Measurements from ENCODE around the gene UVRAG. TPM values are rescaled to one million over a fixed set of nuclear protein-coding genes. Genes with fewer than 3 reads are reported as not detected.

The UVRAG gene
- total RNA-seq, 1 donor from 2014 or later, result 20.7 TPM

DNA sequence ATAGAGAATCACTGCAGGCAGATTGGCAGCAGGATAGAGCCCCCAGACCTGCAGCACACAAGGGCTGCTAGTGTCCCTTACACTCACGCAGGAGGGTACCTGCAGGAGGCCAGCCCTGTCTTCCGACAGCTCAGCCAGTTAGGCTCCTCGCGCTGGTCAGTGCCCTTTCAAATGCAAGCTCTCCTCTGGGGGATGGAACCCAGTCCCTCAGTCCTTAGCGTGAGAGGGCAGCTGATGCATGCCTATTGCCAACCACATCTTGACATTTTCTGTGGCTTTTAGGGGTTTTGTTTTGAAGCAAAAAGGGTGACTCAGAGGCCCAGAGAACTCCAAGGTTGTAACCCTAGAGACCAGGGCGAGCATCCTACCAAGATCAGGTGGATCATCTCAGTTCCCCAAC lies 351.3 kb downstream of the UVRAG start:
- TF ChIP-seq, protein P1, sequence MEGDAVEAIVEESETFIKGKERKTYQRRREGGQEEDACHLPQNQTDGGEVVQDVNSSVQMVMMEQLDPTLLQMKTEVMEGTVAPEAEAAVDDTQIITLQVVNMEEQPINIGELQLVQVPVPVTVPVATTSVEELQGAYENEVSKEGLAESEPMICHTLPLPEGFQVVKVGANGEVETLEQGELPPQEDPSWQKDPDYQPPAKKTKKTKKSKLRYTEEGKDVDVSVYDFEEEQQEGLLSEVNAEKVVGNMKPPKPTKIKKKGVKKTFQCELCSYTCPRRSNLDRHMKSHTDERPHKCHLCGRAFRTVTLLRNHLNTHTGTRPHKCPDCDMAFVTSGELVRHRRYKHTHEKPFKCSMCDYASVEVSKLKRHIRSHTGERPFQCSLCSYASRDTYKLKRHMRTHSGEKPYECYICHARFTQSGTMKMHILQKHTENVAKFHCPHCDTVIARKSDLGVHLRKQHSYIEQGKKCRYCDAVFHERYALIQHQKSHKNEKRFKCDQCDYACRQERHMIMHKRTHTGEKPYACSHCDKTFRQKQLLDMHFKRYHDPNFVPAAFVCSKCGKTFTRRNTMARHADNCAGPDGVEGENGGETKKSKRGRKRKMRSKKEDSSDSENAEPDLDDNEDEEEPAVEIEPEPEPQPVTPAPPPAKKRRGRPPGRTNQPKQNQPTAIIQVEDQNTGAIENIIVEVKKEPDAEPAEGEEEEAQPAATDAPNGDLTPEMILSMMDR (conservative IDR thresholded peaks at IDR 0.05), result no peak
- no peak for DNase-seq (ENCODE audit: extremely low spot score, unreplicated experiment)

DNA sequence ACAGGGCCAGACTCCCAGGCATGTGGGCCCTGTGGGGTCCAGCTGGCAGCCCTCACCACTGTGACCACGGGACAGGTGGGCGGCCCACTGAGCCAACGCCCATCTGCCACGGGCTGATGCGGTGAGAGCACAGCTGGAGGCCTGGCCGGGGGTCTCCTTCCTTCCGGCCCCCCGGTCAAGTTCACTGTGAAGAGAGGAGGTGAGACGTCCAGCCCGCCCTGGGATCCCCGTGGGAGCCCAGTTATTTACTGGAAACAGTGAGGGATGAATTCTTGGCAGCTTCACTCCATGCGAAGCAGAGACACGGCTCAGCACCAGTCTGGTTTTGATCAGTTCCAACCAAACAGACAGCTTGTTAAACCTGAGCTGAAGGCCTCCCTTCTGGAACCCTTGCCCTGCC lies 352.6 kb downstream of the UVRAG start:
- Mint-ChIP-seq H3K9me3 (no peaks in the 10 kb centered on the region), H3K27me3 (peaks cover 5% of the 10 kb centered on the region), H3K36me3 (no peaks in the 10 kb centered on the region), H3K27ac (no peak overlapping the region), H3K4me1 (ENCODE audit: unreplicated experiment) (peaks cover 6% of the 10 kb centered on the region), H3K4me3 (no peak overlapping the region)
- TF ChIP-seq, protein P1 (conservative IDR thresholded peaks at IDR 0.05), result no peak
- no peak for DNase-seq (ENCODE audit: extremely low spot score, unreplicated experiment)

More for the DNA sequence above, 351.3 kb downstream of the UVRAG start:
- Mint-ChIP-seq H3K4me3 (no peak overlapping the region), H3K9me3 (no peaks in the 10 kb centered on the region), H3K4me1 (ENCODE audit: unreplicated experiment) (peaks cover 6% of the 10 kb centered on the region), H3K27ac (no peak overlapping the region), H3K36me3 (no peaks in the 10 kb centered on the region), H3K27me3 (peaks cover 5% of the 10 kb centered on the region)

DNA sequence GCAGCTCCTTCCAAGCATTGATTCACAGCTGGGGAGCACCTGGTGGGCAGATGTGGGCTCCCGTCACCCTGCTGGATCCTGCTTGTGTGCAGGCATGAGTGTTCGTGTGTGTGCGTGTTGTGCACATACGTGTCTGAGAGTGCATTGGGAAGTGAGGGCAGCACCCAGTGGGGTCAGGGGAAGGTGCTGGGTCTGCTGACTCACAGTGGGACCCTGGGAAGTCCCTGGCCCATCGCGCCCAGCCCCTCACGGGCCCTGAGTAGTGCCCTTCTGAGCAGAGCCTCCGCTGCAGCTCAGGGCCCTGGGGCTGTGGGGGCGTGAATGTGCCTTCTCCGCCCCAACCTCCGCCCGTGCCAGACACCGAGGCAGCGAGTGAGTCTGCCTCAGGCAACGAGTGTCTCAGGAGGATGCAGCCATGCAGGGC lies 354.5 kb downstream of the UVRAG start:
- H3K27ac Mint-ChIP-seq, result no peak overlapping the region
- DNase-seq (ENCODE audit: extremely low spot score, unreplicated experiment), result no peak
- no peaks in the 10 kb centered on the region for H3K36me3 Mint-ChIP-seq
- TF ChIP-seq, protein P1 (conservative IDR thresholded peaks at IDR 0.05), result no peak
- H3K4me3 Mint-ChIP-seq, result no peak overlapping the region
- H3K9me3 Mint-ChIP-seq, result no peaks in the 10 kb centered on the region
- H3K27me3 Mint-ChIP-seq, result peaks cover 7% of the 10 kb centered on the region
- peaks cover 12% of the 10 kb centered on the region for H3K4me1 Mint-ChIP-seq (ENCODE audit: unreplicated experiment)

DNA sequence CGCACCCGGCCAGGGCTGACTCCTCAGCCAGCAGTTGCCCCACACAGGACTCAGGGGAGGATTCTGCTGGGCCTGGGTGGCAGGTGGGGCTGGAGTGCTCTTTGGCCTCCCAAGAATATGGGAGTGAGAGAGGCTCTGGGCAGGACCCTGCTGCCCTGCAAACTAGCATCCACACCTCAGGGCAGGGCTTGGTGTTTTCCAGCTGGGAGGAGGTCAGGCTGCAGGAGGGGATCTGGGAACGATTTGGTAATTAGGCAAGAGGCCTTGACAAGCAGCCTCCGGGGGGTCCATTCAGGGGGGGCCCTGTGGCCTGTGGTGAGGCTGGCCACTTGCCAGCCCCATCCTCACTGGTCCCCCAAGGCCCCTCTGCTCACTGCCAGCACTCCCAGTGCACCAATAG lies 355.5 kb downstream of the UVRAG start:
- no peaks in the 10 kb centered on the region for H3K9me3 Mint-ChIP-seq
- H3K4me1 Mint-ChIP-seq (ENCODE audit: unreplicated experiment), result peaks cover 12% of the 10 kb centered on the region
- H3K27me3 Mint-ChIP-seq, result peaks cover 9% of the 10 kb centered on the region
- no peak for DNase-seq (ENCODE audit: extremely low spot score, unreplicated experiment)
- no peaks in the 10 kb centered on the region for H3K36me3 Mint-ChIP-seq
- TF ChIP-seq, protein P1 (conservative IDR thresholded peaks at IDR 0.05), result no peak
- no peak overlapping the region for H3K4me3 Mint-ChIP-seq
- H3K27ac Mint-ChIP-seq, result no peak overlapping the region

DNA sequence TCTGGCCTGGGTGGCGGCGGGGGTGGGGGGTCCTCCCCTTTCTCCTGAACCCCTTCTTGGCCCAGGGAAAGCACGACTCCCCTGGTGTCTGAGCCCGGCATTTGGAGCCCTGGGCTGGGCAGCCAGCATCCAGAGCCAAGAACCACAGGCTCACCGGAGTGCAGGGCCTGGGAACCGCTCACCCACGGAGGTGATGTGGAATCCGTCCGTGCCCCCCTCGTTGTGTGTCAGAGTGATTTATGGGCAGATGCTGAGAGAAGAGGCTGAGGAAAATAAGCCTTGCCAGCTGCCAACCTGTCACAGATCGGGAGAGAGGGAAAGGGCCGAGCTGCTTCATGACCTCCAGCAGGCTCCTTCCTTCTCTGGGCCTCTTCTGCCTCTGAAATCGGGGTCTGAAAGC lies 357.6 kb downstream of the UVRAG start:
- Mint-ChIP-seq H3K36me3 (no peaks in the 10 kb centered on the region), H3K27ac (no peak overlapping the region), H3K27me3 (peaks cover 4% of the 10 kb centered on the region), H3K4me3 (no peak overlapping the region), H3K4me1 (ENCODE audit: unreplicated experiment) (peaks cover 16% of the 10 kb centered on the region), H3K9me3 (no peaks in the 10 kb centered on the region)
- no peak for DNase-seq (ENCODE audit: extremely low spot score, unreplicated experiment)
- TF ChIP-seq, protein P1 (conservative IDR thresholded peaks at IDR 0.05), result no peak

DNA sequence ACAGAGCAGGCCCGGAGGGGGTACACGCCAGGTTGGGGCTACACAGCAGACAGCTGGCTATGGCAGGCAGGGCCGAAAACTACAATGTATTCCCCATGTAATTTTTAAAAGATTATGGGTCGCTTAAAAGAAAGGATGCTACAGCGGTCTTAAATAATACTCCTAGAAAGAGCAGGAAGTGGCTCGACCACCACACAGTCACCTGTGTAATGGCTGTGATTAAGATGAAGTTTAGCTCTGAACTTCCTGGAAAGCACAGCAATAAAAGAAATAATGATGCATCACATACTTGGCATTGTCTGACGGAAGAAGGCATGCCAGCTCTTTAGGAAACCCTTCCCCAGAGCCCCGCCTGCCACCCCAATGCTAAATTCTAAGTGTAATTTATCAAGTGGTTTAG lies 358.7 kb downstream of the UVRAG start:
- no peak for DNase-seq (ENCODE audit: extremely low spot score, unreplicated experiment)
- Mint-ChIP-seq H3K27ac (no peak overlapping the region), H3K4me3 (no peak overlapping the region), H3K36me3 (no peaks in the 10 kb centered on the region), H3K27me3 (peaks cover 4% of the 10 kb centered on the region), H3K4me1 (ENCODE audit: unreplicated experiment) (peaks cover 11% of the 10 kb centered on the region), H3K9me3 (no peaks in the 10 kb centered on the region)
- TF ChIP-seq, protein P1 (conservative IDR thresholded peaks at IDR 0.05), result no peak
